H9 (cell line): ENCODE data around the gene CREG2. TPM values are rescaled to one million over a fixed set of nuclear protein-coding genes. Genes with fewer than 3 reads are reported as not detected.
A peak's percentile ranks its signal among the peaks of the same experiment; 100 is the strongest.

Experiments
- DNase-seq: peaks from one replicate; pipeline ENCODE4 v3.0.0-alpha.2; 2017
- H2AFZ ChIP-seq: one replicate; pipeline ENCODE4 v1.6.1; 2013; ENCODE audit warnings: mild to moderate bottlenecking, low read length, control low read depth, moderate library complexity
- H2AK5ac ChIP-seq: 2 replicates; pipeline ENCODE4 v1.6.1; 2013; ENCODE audit warnings: low read length, control low read depth, mixed read lengths; ENCODE audit not compliant: insufficient read length
- H2BK120ac ChIP-seq: one replicate; pipeline ENCODE4 v1.6.1; 2013; ENCODE audit warnings: low read depth, mild to moderate bottlenecking, low read length, control low read depth, inconsistent platforms; ENCODE audit not compliant: poor library complexity, severe bottlenecking
- H2BK12ac ChIP-seq: 2 replicates; pipeline ENCODE4 v1.6.1; 2013; ENCODE audit warnings: low read length, control low read depth, mixed read lengths, low read depth; ENCODE audit not compliant: insufficient read length
- H2BK15ac ChIP-seq: 2 replicates; pipeline ENCODE4 v1.6.1; 2013; ENCODE audit warnings: low read depth, low read length, control low read depth
- H2BK20ac ChIP-seq: one replicate; pipeline ENCODE4 v1.6.1; 2013; ENCODE audit warnings: low read depth, mild to moderate bottlenecking, low read length, control low read depth, inconsistent platforms; ENCODE audit not compliant: poor library complexity, severe bottlenecking
- H2BK5ac ChIP-seq: 2 replicates; pipeline ENCODE4 v1.6.1; 2013; ENCODE audit warnings: low read length, control low read depth, mixed read lengths; ENCODE audit not compliant: insufficient read length
- H3K14ac ChIP-seq: 2 replicates; pipeline ENCODE4 v1.6.1; 2013; ENCODE audit warnings: low read length, control low read depth; ENCODE audit not compliant: insufficient read depth
- H3K18ac ChIP-seq: 2 replicates; pipeline ENCODE4 v1.6.1; 2013; ENCODE audit warnings: low read depth, mild to moderate bottlenecking, mixed read lengths, low read length, control low read depth; ENCODE audit not compliant: insufficient read length
- H3K23ac ChIP-seq: 2 replicates; pipeline ENCODE4 v1.6.1; 2013; ENCODE audit warnings: low read length, control low read depth, mixed read lengths, low read depth; ENCODE audit not compliant: insufficient read length
- H3K23me2 ChIP-seq: 2 replicates; pipeline ENCODE4 v1.6.1; 2013; ENCODE audit warnings: low read depth, mild to moderate bottlenecking, mixed read lengths, low read length, control low read depth; ENCODE audit not compliant: insufficient read length, poor library complexity, severe bottlenecking
- H3K27ac ChIP-seq: 2 replicates; pipeline ENCODE4 v1.5.1; 2013; ENCODE audit warnings: low read length, control low read depth, mixed read lengths, low read depth; ENCODE audit not compliant: insufficient read length
- H3K27me3 ChIP-seq: 2 replicates; pipeline ENCODE4 v1.6.1; 2013; ENCODE audit warnings: low read length, control low read depth, inconsistent platforms; ENCODE audit not compliant: insufficient read depth
- H3K4ac ChIP-seq: 2 replicates; pipeline ENCODE4 v1.6.1; 2013; ENCODE audit warnings: low read depth, mild to moderate bottlenecking, control low read depth, inconsistent platforms, low read length, moderate library complexity
- H3K4me1 ChIP-seq: 2 replicates; pipeline ENCODE4 v1.6.1; 2013; ENCODE audit warnings: low read length, control low read depth, inconsistent platforms; ENCODE audit not compliant: insufficient read depth
- H3K4me2 ChIP-seq: 2 replicates; pipeline ENCODE4 v1.6.1; 2013; ENCODE audit warnings: low read length, control low read depth, mixed read lengths; ENCODE audit not compliant: insufficient read length, insufficient read depth
- H3K56ac ChIP-seq: 2 replicates; pipeline ENCODE4 v1.6.1; 2013; ENCODE audit warnings: low read depth, mild to moderate bottlenecking, mixed read lengths, low read length, control low read depth; ENCODE audit not compliant: insufficient read length
- H3K79me1 ChIP-seq: 2 replicates; pipeline ENCODE4 v1.6.1; 2013; ENCODE audit warnings: low read depth, mild to moderate bottlenecking, moderate library complexity, low read length, control low read depth, inconsistent platforms; ENCODE audit not compliant: insufficient read depth, poor library complexity, severe bottlenecking
- H3K79me2 ChIP-seq: 2 replicates; pipeline ENCODE4 v1.6.1; 2013; ENCODE audit warnings: low read length, control low read depth, inconsistent platforms; ENCODE audit not compliant: insufficient read depth
- H3K9ac ChIP-seq: 2 replicates; pipeline ENCODE4 v1.6.1; 2013; ENCODE audit warnings: low read length, control low read depth, mixed read lengths; ENCODE audit not compliant: insufficient read length; ENCODE audit errors: extremely low read depth
- H3K9me3 ChIP-seq: one replicate; pipeline ENCODE4 v1.6.1; 2013; ENCODE audit warnings: low read depth, low read length, inconsistent platforms; ENCODE audit not compliant: control insufficient read depth
- H3T11ph ChIP-seq: one replicate; pipeline ENCODE4 v1.6.1; 2013; ENCODE audit warnings: mild to moderate bottlenecking, low read length, control low read depth, inconsistent platforms
- H4K20me1 ChIP-seq: one replicate; pipeline ENCODE4 v1.6.1; 2013; ENCODE audit not compliant: control insufficient read depth, insufficient read length, insufficient read depth
- H4K5ac ChIP-seq: 2 replicates; pipeline ENCODE4 v1.6.1; 2013; ENCODE audit warnings: low read depth, mild to moderate bottlenecking, mixed read lengths, low read length, control low read depth; ENCODE audit not compliant: insufficient read length
- H4K8ac ChIP-seq: replicated peaks from 2 replicates; pipeline ENCODE4 v1.6.1; 2013; ENCODE audit warnings: low read length, control low read depth, mixed read lengths, low read depth; ENCODE audit not compliant: insufficient read length
- H4K91ac ChIP-seq: 2 replicates; pipeline ENCODE4 v1.6.1; 2013; ENCODE audit warnings: low read depth, mild to moderate bottlenecking, moderate library complexity, mixed read lengths, low read length, control low read depth; ENCODE audit not compliant: insufficient read length
- H3K27ac Mint-ChIP-seq, 3 experiments: 2 replicates in 2 of 3; 3 replicates in 1 of 3; pipeline ENCODE4 v1.8.0; 2020 to 2021; ENCODE audit warnings: mixed read lengths in 3 of 3, mild to moderate bottlenecking in 1 of 3, moderate library complexity in 1 of 3
- H3K27me3 Mint-ChIP-seq: 2 replicates; pipeline ENCODE4 v1.8.0; 2021; ENCODE audit warnings: low read depth, mild to moderate bottlenecking, moderate library complexity, mixed read lengths
- H3K36me3 Mint-ChIP-seq, 3 experiments: 2 replicates in 2 of 3; 3 replicates in 1 of 3; pipeline ENCODE4 v1.8.0; 2020 to 2021; ENCODE audit warnings: low read depth in 3 of 3, mixed read lengths in 3 of 3; ENCODE audit not compliant: insufficient read depth in 1 of 3
- H3K4me1 Mint-ChIP-seq, 2 experiments: 2 replicates each; pipeline ENCODE4 v1.8.0; 2020; ENCODE audit warnings: mixed read lengths in 2 of 2
- H3K4me3 Mint-ChIP-seq, 2 experiments: 2 replicates in 1 of 2; 3 replicates in 1 of 2; pipeline ENCODE4 v1.8.0; 2020 to 2021; ENCODE audit warnings: mild to moderate bottlenecking in 2 of 2, mixed read lengths in 2 of 2, moderate library complexity in 1 of 2
- H3K9me3 Mint-ChIP-seq, 2 experiments: 2 replicates in 1 of 2; 3 replicates in 1 of 2; pipeline ENCODE4 v1.8.0; 2020; ENCODE audit warnings: mild to moderate bottlenecking in 2 of 2, mixed read lengths in 2 of 2, moderate library complexity in 1 of 2
- WGBS: extraction: QIAGEN DNeasy Blood & Tissue Kit; methylation state at CpG from one replicate; pipeline ENCODE4 v1.1.7; 2013; ENCODE audit warnings: missing lambda C conversion rate, low lambda C conversion rate, mixed read lengths; ENCODE audit not compliant: insufficient read length; ENCODE audit errors: extremely low coverage; 5-methylcytosine and 5-hydroxymethylcytosine counted together
- total RNA-seq: library from RNA; stranded (reverse); gene quantifications from 2 replicates; pipeline ENCODE4 v1.2.1, GENCODE V29; 2021
- TF ChIP-seq, protein P1 (sequence below): fragments of 200-600 bp; sonication (generic); conservative IDR thresholded peaks from 3 replicates; pipeline ENCODE4 v1.8.0; 2021; ENCODE audit warnings: antibody characterized with exemption, mild to moderate bottlenecking

Gene CREG2
- total RNA-seq, 1 experiment from 2014 or later = 0.77 TPM

GRCh38 chr2:101305492-101306078, 81.7 kb downstream of the CREG2 start:
- Histone ChIP-seq H2BK15ac (no peak overlapping the region), H3K14ac (no peak overlapping the region), H4K8ac (no peak overlapping the region), H3K79me2 (peaks cover 26% of the 10 kb centered on the region), H2BK20ac (no peak overlapping the region), H3K27me3 (no peaks in the 10 kb centered on the region; the same call in 1 of the 2 replicates), H3K4me2 (no peak overlapping the region), H2AFZ (no peak overlapping the region), H3K79me1 (peaks cover 11% of the 10 kb centered on the region), H3K23me2 (peaks cover 17% of the 10 kb centered on the region), H3K4ac (no peak overlapping the region), H3K27ac (no peak overlapping the region), H3K23ac (no peak overlapping the region), H4K5ac (no peak overlapping the region), H2BK12ac (no peak overlapping the region), H3K56ac (no peak overlapping the region), H2BK120ac (no peak overlapping the region), H4K91ac (no peak overlapping the region), H3K18ac (no peak overlapping the region), H3K9me3 (no peaks in the 10 kb centered on the region), H2AK5ac (no peak overlapping the region), H3K4me1 (peaks cover 7% of the 10 kb centered on the region; the same call in 1 of the 2 replicates), H3T11ph (no peak overlapping the region), H4K20me1 (no peaks in the 10 kb centered on the region), H3K9ac (no peak overlapping the region), H2BK5ac (no peak overlapping the region)
- H3K4me3 Mint-ChIP-seq = peak overlapping the region in 1 of 2 experiments; percentile 12; a peak in 2 of 5 replicates
- peak overlapping the region in 1 of 3 experiments; percentile 67; a peak in 1 of 7 replicates for H3K27ac Mint-ChIP-seq
- TF ChIP-seq, protein P1, sequence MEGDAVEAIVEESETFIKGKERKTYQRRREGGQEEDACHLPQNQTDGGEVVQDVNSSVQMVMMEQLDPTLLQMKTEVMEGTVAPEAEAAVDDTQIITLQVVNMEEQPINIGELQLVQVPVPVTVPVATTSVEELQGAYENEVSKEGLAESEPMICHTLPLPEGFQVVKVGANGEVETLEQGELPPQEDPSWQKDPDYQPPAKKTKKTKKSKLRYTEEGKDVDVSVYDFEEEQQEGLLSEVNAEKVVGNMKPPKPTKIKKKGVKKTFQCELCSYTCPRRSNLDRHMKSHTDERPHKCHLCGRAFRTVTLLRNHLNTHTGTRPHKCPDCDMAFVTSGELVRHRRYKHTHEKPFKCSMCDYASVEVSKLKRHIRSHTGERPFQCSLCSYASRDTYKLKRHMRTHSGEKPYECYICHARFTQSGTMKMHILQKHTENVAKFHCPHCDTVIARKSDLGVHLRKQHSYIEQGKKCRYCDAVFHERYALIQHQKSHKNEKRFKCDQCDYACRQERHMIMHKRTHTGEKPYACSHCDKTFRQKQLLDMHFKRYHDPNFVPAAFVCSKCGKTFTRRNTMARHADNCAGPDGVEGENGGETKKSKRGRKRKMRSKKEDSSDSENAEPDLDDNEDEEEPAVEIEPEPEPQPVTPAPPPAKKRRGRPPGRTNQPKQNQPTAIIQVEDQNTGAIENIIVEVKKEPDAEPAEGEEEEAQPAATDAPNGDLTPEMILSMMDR = no peak
- peaks cover 3 to 9% (median 9%) of the 10 kb centered on the region in 3 experiments; a peak in 6 of 7 replicates for H3K36me3 Mint-ChIP-seq
- H3K4me1 Mint-ChIP-seq = peaks cover 29 to 33% of the 10 kb centered on the region in 2 experiments
- WGBS = no CpG with 5 or more reads among the region's 7 CpGs
- H3K27me3 Mint-ChIP-seq = peaks cover 7% of the 10 kb centered on the region; the same call in 1 of the 2 replicates
- no peak for DNase-seq
- H3K9me3 Mint-ChIP-seq = no peaks in the 10 kb centered on the region
